ENCODE measurements around the gene KRTAP24-1. TPM values are rescaled to one million over a fixed set of nuclear protein-coding genes. Genes with fewer than 3 reads are reported as not detected.

The KRTAP24-1 gene
- not detected in 2 replicates for total RNA-seq
- polyA plus RNA-seq, result not detected in 2 replicates

GRCh38 chr21:30282850-30283249, at the start of gene KRTAP24-1:
Gene KRTAP24-1, minus strand, starts transcription at chr21:30282950. Its CDS starts 18 bp downstream, at chr21:30282932.
- Histone ChIP-seq H3K9me3 (ENCODE audit: low read depth) (no peaks in the 10 kb centered on the region), H2AFZ (no peak within 1 kb of the TSS), H4K20me1 (ENCODE audit: insufficient read depth, poor library complexity, severe bottlenecking) (no peaks in the 10 kb centered on the region), H3K27me3 (no peaks in the 10 kb centered on the region), H3K4me2 (no peak within 1 kb of the TSS), H3K79me2 (no peaks in the 10 kb centered on the region), H3K36me3 (replicated peaks; ENCODE audit: insufficient read depth, low read depth) (no peaks in the 10 kb centered on the region), H3K27ac (no peak within 1 kb of the TSS), H3K9me2 (replicated peaks; ENCODE audit: insufficient read depth) (no peaks in the 10 kb centered on the region), H3K4me3 (no peak within 1 kb of the TSS), H3K4me1 (ENCODE audit: insufficient read depth) (peaks cover 7% of the 10 kb centered on the region)
- 57% methylated on average over 3 of the region's 3 CpGs for WGBS (ENCODE audit: low lambda C conversion rate, missing lambda C conversion rate)
- DNase-seq (ENCODE audit: low spot score), result no peak
- TF ChIP-seq CTCF (IDR thresholded peaks at IDR 0.05; ENCODE audit: poor library complexity) (no peak), EZH2 (IDR thresholded peaks at IDR 0.05; ENCODE audit: borderline replicate concordance) (no peak), EZH2phosphoT487 (IDR thresholded peaks at IDR 0.05; ENCODE audit: low read depth, severe bottlenecking, unreplicated experiment) (no peak)

- Histone ChIP-seq H3K27ac (no peak overlapping the region), H3K36me3 (replicated peaks; ENCODE audit: insufficient read depth, low read depth) (no peaks in the 10 kb centered on the region), H3K9me2 (replicated peaks; ENCODE audit: insufficient read depth) (no peaks in the 10 kb centered on the region), H3K9me3 (ENCODE audit: low read depth) (peaks cover 10% of the 10 kb centered on the region), H2AFZ (no peak overlapping the region), H3K4me2 (no peak overlapping the region), H3K4me3 (no peak overlapping the region), H3K27me3 (no peaks in the 10 kb centered on the region), H3K4me1 (ENCODE audit: insufficient read depth) (no peaks in the 10 kb centered on the region), H3K79me2 (no peaks in the 10 kb centered on the region), H4K20me1 (ENCODE audit: insufficient read depth, poor library complexity, severe bottlenecking) (no peaks in the 10 kb centered on the region)
- TF ChIP-seq EZH2phosphoT487 (IDR thresholded peaks at IDR 0.05; ENCODE audit: low read depth, severe bottlenecking, unreplicated experiment) (no peak), CTCF (IDR thresholded peaks at IDR 0.05; ENCODE audit: poor library complexity) (no peak), EZH2 (IDR thresholded peaks at IDR 0.05; ENCODE audit: borderline replicate concordance) (no peak)
- 86% methylated on average over 4 of the region's 4 CpGs for WGBS (ENCODE audit: low lambda C conversion rate, missing lambda C conversion rate)
- DNase-seq (ENCODE audit: low spot score), result no peak
Observed at GRCh38 chr21:30329203-30329875, 46.6 kb upstream of the KRTAP24-1 start.

- Histone ChIP-seq H3K79me2 (no peaks in the 10 kb centered on the region), H3K27ac (no peak overlapping the region), H3K4me3 (no peak overlapping the region), H3K9me2 (replicated peaks; ENCODE audit: insufficient read depth) (no peaks in the 10 kb centered on the region), H3K4me1 (ENCODE audit: insufficient read depth) (no peaks in the 10 kb centered on the region), H3K4me2 (no peak overlapping the region), H3K36me3 (replicated peaks; ENCODE audit: insufficient read depth, low read depth) (no peaks in the 10 kb centered on the region), H2AFZ (no peak overlapping the region), H3K9me3 (ENCODE audit: low read depth) (peaks cover 10% of the 10 kb centered on the region), H4K20me1 (ENCODE audit: insufficient read depth, poor library complexity, severe bottlenecking) (no peaks in the 10 kb centered on the region), H3K27me3 (no peaks in the 10 kb centered on the region)
- DNase-seq (ENCODE audit: low spot score), result no peak
- TF ChIP-seq EZH2 (IDR thresholded peaks at IDR 0.05; ENCODE audit: borderline replicate concordance) (no peak), CTCF (IDR thresholded peaks at IDR 0.05; ENCODE audit: poor library complexity) (no peak), EZH2phosphoT487 (IDR thresholded peaks at IDR 0.05; ENCODE audit: low read depth, severe bottlenecking, unreplicated experiment) (no peak)
Observed at GRCh38 chr21:30326390-30326789, 43.6 kb upstream of the KRTAP24-1 start.

Measured in hepatocyte (in vitro differentiated cells).